ENCODE results near the gene GOLIM4.

GRCh38 chr3:168024537-168024941 is 71.2 kb downstream of the GOLIM4 start:
- TF ChIP-seq EP300 (IDR thresholded peaks at IDR 0.05), result peak in 1 of 2 donors; percentile 34
- no peak for TF ChIP-seq CTCF (IDR thresholded peaks at IDR 0.05)
- TF ChIP-seq POLR2A (IDR thresholded peaks at IDR 0.05), result no peak
